ENCODE results near the gene TEX264.

DNA sequence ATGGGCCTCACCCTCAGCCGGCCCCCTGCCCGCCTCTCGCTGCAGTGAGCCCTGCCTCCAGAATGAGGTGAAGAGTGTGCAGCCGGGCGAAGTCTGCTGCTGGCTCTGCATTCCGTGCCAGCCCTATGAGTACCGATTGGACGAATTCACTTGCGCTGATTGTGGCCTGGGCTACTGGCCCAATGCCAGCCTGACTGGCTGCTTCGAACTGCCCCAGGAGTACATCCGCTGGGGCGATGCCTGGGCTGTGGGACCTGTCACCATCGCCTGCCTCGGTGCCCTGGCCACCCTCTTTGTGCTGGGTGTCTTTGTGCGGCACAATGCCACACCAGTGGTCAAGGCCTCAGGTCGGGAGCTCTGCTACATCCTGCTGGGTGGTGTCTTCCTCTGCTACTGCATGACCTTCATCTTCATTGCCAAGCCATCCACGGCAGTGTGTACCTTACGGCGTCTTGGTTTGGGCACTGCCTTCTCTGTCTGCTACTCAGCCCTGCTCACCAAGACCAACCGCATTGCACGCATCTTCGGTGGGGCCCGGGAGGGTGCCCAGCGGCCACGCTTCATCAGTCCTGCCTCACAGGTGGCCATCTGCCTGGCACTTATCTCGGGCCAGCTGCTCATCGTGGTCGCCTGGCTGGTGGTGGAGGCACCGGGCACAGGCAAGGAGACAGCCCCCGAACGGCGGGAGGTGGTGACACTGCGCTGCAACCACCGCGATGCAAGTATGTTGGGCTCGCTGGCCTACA is 44.4 kb downstream of the TEX264 start:
- TF ChIP-seq EP300 (IDR thresholded peaks at IDR 0.05) (no peak), CTCF (IDR thresholded peaks at IDR 0.05) (no peak), POLR2A (IDR thresholded peaks at IDR 0.05) (no peak), POLR2AphosphoS5 (IDR thresholded peaks at IDR 0.05) (no peak)

Measured in stomach (tissue), 4 donors.